ENCODE measurements around the gene PSD. TPM values are rescaled to one million over a fixed set of nuclear protein-coding genes. Genes with fewer than 3 reads are reported as not detected.
"Not testable (repeated sequence)": the region's sequence is repeated elsewhere in the genome, so short reads cannot be mapped to it uniquely, and the experiment has no call there.

PSD gene
- total and polyA plus RNA-seq, 9 of the 15 experiments (the other 6 are each of a cell fraction or from before 2014, with no cell fraction given): 0.11 to 1.7 (median 0.54) TPM; not detected in 2

DNA sequence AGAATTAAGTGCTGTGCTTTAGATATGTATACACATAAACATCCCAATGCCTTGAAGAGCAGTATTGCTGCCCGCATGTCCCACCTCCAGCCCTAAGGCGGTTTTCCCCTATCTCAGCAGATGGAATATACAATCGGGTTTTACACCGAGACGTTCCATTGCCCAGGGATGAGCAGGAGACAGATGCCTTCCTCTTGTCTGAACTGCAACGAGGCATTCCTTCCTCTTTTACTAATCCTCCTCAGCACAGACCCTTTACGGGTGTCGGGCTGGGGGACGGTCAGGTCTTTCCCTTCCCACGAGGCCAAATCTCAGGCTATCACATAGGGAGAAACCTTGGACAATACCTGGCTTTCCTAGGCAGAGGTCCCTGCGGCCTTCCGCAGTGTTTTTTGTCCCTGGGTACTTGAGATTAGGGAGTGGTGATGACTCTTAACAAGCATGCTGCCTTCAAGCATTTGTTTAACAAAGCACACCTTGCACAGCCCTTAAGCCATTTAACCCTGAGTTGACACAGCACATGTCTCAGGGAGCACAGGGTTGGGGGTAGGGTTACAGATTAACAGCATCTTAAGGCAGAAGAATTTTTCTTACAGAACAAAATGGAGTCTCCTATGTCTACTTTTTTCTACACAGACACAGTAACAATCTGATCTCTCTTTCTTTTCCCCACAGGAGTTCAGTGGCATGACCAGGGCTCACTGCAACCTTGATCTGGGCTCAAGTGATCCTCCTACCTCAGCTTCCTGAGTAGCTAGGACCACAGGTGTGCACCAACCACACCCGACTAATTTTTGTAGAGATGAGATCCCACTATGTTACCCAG is 36.3 kb upstream of the PSD start (continued):
- TF ChIP-seq ZNF561 (CRISPR knock-in tag; conservative IDR thresholded peaks at IDR 0.05) (peak; percentile 87; the same call in 1 of the 2 replicates), ETV1 (tag; conservative IDR thresholded peaks at IDR 0.05; ENCODE audit: low read depth) (peak; percentile 73), ILK (tag; IDR thresholded peaks at IDR 0.05; ENCODE audit: borderline replicate concordance, low read depth) (peak; percentile 88), ATF1 (tag; IDR thresholded peaks at IDR 0.05) (peak; percentile 9; the same call in 1 of the 2 replicates), KLF1 (tag; IDR thresholded peaks at IDR 0.05) (peak; percentile 52; the same call in 1 of the 2 replicates), KLF13 (tag; IDR thresholded peaks at IDR 0.05; ENCODE audit: borderline replicate concordance, low read depth) (peak; percentile 78; the same call in 1 of the 2 replicates), GTF2A2 (tag; IDR thresholded peaks at IDR 0.05) (peak; percentile 96), E2F3 (CRISPR knock-in tag; IDR thresholded peaks at IDR 0.05) (peak; percentile 95), ZNF717 (CRISPR knock-in tag; IDR thresholded peaks at IDR 0.05) (peak; percentile 86; the same call in 1 of the 2 replicates), ZNF830 (CRISPR knock-in tag; IDR thresholded peaks at IDR 0.05) (peak; percentile 85), ZNF175 (CRISPR knock-in tag; IDR thresholded peaks at IDR 0.05; ENCODE audit: low read depth) (peak; percentile 88), ZNF23 (CRISPR knock-in tag; IDR thresholded peaks at IDR 0.05) (peak; percentile 80), MEF2D (tag; conservative IDR thresholded peaks at IDR 0.05; ENCODE audit: low read depth) (peak; percentile 92), NFIX (CRISPR knock-in tag; IDR thresholded peaks at IDR 0.05; ENCODE audit: low read depth) (0 out of 2 replicates have a peak, but pooled peaks have one; percentile 17)
- TF ChIP-seq, protein P1, sequence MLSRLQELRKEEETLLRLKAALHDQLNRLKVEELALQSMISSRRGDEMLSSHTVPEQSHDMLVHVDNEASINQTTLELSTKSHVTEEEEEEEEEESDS (CRISPR knock-in tag; IDR thresholded peaks at IDR 0.05): peak; percentile 38; the same call in 1 of the 2 replicates
- TF ChIP-seq, protein P2, sequence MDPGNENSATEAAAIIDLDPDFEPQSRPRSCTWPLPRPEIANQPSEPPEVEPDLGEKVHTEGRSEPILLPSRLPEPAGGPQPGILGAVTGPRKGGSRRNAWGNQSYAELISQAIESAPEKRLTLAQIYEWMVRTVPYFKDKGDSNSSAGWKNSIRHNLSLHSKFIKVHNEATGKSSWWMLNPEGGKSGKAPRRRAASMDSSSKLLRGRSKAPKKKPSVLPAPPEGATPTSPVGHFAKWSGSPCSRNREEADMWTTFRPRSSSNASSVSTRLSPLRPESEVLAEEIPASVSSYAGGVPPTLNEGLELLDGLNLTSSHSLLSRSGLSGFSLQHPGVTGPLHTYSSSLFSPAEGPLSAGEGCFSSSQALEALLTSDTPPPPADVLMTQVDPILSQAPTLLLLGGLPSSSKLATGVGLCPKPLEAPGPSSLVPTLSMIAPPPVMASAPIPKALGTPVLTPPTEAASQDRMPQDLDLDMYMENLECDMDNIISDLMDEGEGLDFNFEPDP (CRISPR knock-in tag; IDR thresholded peaks at IDR 0.05): peak; percentile 94
- TF ChIP-seq, protein P3, sequence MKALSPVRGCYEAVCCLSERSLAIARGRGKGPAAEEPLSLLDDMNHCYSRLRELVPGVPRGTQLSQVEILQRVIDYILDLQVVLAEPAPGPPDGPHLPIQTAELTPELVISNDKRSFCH (CRISPR knock-in tag; IDR thresholded peaks at IDR 0.05): peak; percentile 75; the same call in 1 of the 2 replicates
- TF ChIP-seq, protein P3 (tag; IDR thresholded peaks at IDR 0.05): peak; percentile 98
- not testable (repeated sequence) for TF ChIP-seq ATF1 (CRISPR knock-in tag; IDR thresholded peaks at IDR 0.05)
- TF ChIP-seq, protein P4, sequence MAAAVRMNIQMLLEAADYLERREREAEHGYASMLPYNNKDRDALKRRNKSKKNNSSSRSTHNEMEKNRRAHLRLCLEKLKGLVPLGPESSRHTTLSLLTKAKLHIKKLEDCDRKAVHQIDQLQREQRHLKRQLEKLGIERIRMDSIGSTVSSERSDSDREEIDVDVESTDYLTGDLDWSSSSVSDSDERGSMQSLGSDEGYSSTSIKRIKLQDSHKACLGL (CRISPR knock-in tag; IDR thresholded peaks at IDR 0.05; ENCODE audit: borderline replicate concordance, poor library complexity, severe bottlenecking): peak; percentile 49
- TF ChIP-seq, protein P5, sequence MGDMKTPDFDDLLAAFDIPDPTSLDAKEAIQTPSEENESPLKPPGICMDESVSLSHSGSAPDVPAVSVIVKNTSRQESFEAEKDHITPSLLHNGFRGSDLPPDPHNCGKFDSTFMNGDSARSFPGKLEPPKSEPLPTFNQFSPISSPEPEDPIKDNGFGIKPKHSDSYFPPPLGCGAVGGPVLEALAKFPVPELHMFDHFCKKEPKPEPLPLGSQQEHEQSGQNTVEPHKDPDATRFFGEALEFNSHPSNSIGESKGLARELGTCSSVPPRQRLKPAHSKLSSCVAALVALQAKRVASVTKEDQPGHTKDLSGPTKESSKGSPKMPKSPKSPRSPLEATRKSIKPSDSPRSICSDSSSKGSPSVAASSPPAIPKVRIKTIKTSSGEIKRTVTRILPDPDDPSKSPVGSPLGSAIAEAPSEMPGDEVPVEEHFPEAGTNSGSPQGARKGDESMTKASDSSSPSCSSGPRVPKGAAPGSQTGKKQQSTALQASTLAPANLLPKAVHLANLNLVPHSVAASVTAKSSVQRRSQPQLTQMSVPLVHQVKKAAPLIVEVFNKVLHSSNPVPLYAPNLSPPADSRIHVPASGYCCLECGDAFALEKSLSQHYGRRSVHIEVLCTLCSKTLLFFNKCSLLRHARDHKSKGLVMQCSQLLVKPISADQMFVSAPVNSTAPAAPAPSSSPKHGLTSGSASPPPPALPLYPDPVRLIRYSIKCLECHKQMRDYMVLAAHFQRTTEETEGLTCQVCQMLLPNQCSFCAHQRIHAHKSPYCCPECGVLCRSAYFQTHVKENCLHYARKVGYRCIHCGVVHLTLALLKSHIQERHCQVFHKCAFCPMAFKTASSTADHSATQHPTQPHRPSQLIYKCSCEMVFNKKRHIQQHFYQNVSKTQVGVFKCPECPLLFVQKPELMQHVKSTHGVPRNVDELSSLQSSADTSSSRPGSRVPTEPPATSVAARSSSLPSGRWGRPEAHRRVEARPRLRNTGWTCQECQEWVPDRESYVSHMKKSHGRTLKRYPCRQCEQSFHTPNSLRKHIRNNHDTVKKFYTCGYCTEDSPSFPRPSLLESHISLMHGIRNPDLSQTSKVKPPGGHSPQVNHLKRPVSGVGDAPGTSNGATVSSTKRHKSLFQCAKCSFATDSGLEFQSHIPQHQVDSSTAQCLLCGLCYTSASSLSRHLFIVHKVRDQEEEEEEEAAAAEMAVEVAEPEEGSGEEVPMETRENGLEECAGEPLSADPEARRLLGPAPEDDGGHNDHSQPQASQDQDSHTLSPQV (IDR thresholded peaks at IDR 0.05): peak; percentile 97
